Brain microvascular endothelial cell (primary cell): ENCODE results near the gene ABCC5.
"Not testable (repeated sequence)": the region's sequence is repeated elsewhere in the genome, so short reads cannot be mapped to it uniquely, and the experiment has no call there.

Experiments
- DNase-seq: peaks from one replicate; pipeline ENCODE4 v3.0.0-alpha.2; 2020
- H3K27ac ChIP-seq: fragments of 250-450 bp; sonication (Bioruptor Pico); 2 replicates; pipeline ENCODE4 v1.5.1; 2020; ENCODE audit warnings: mild to moderate bottlenecking, moderate library complexity
- H3K27me3 ChIP-seq: fragments of 250-450 bp; sonication (Bioruptor Pico); replicated peaks from 2 replicates; pipeline ENCODE4 v1.5.1; 2020; ENCODE audit warnings: mild to moderate bottlenecking
- H3K36me3 ChIP-seq: fragments of 250-450 bp; sonication (Bioruptor Pico); replicated peaks from 2 replicates; pipeline ENCODE4 v1.5.1; 2020; ENCODE audit warnings: mild to moderate bottlenecking
- H3K4me3 ChIP-seq: 2 replicates; pipeline ENCODE4 v1.5.1; 2011; ENCODE audit warnings: low read depth, mild to moderate bottlenecking, control low read depth, low read length, moderate library complexity
- CTCF ChIP-seq: IDR thresholded peaks from 2 replicates; pipeline ENCODE4 v1.5.1; 2011; ENCODE audit warnings: low read depth, mild to moderate bottlenecking, moderate library complexity, low read length, control low read depth, inconsistent platforms; ENCODE audit errors: missing control alignments
- in situ Hi-C: cut with HindIII; loops from 2 replicates; pipeline ENCODE4 v1.10.0; 2017; ENCODE audit warnings: low sequenced_read_pairs, low pct_ligation_motif_present

Gene ABCC5

DNA sequence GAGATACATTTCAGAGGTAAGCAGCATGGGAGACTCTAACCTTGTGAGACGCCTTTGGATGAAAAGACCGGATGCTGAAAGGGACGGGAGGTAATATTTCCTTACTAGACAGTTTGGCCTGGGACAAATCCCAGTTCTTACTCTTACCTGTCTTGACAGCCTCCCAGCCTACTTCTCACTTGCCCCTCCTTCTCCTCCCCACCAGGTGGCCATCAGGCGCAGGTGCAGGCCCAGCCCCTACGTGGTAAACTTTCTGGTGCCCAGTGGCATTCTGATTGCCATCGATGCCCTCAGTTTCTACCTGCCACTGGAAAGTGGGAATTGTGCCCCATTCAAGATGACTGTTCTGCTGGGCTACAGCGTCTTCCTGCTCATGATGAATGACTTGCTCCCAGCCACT is 20.1 kb upstream of the ABCC5 start:
- in situ Hi-C loops, result no loop called here
- DNase-seq, result no peak

DNA sequence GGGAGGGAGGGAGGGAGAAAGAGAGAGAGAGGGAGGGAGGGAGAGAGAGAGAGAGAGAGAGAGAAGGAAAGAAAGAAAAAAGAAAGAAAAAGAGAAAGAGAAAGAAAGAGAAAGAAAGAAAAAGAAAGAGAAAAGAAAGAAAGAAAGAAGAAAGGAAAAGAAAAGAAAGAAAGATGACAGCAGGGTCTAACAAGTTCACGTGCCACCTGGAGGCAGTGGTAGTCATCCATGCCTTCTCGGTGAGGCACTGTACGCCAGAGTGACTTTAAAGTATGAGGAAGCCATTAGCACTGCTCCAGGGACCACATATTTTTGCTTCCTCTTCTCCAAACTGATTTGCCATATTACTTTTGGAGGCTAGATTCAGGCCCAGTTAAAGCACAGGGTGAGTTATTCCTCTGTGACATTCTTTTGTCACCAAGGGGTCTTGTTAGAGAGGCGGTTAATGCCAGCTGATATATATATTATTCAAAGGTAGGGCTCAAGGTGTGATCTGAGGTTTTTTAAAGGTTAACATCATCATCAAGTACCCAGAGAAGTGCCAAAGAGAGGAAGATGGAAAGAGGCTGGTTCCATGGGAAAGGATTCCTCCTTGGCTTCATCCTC is 13.6 kb upstream of the ABCC5 start, which contains the start of gene HTR3D:
Gene HTR3D (plus strand): TSS at position 556 of the 606 bp plus-strand sequence. CDS start 0 bp downstream, at position 556.
- in situ Hi-C loops, result no loop called here
- Histone ChIP-seq H3K36me3 (no peaks in the 10 kb centered on the region), H3K4me3 (no peak within 1 kb of the TSS), H3K27me3 (no peaks in the 10 kb centered on the region), H3K27ac (no peak within 1 kb of the TSS)
- TF ChIP-seq CTCF, result no peak
- no peak for DNase-seq

More for the DNA sequence above, 20.1 kb upstream of the ABCC5 start:
- TF ChIP-seq CTCF, result no peak
- no peak overlapping the region for H3K27ac ChIP-seq
- no peak overlapping the region for H3K4me3 ChIP-seq
- no peaks in the 10 kb centered on the region for H3K27me3 ChIP-seq
- no peaks in the 10 kb centered on the region for H3K36me3 ChIP-seq

GRCh38 chr3:184030536-184030935 is 12.9 kb upstream of the ABCC5 start:
- Histone ChIP-seq H3K36me3 (no peaks in the 10 kb centered on the region), H3K27me3 (no peaks in the 10 kb centered on the region), H3K27ac (no peak overlapping the region), H3K4me3 (no peak overlapping the region)
- in situ Hi-C loops, result no loop called here
- TF ChIP-seq CTCF, result no peak
- no peak for DNase-seq

DNA sequence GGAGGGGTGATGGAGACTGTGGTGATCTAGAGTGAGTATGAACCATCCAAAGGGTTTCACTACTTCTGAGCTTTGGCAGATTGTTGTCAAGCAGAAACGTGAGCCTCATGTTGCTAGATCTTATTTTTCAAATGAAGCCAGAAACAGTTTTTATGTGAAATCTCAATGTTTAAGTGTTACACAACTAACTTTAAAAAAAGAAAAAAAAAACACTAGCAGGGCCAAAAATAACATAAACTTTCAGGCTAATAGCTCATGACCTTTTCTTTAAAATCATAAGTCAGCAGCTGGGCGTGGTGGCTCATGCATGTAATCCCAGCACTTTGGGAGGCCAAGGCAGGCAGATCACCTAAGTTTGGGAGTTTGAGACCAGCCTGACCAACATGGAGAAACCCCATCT is 11.8 kb upstream of the ABCC5 start:
- in situ Hi-C loops, result no loop called here
- TF ChIP-seq CTCF, result no peak

GRCh38 chr3:184028275-184028890 is 10.7 kb upstream of the ABCC5 start:
- H3K27me3 ChIP-seq, DNase-seq, H3K27ac ChIP-seq, H3K36me3 ChIP-seq, in situ Hi-C loops, H3K4me3 ChIP-seq: not testable (repeated sequence)

More for the DNA sequence above, 11.8 kb upstream of the ABCC5 start:
- Histone ChIP-seq H3K4me3 (no peak overlapping the region), H3K36me3 (no peaks in the 10 kb centered on the region), H3K27ac (no peak overlapping the region), H3K27me3 (no peaks in the 10 kb centered on the region)
- no peak for DNase-seq

GRCh38 chr3:184025256-184025655 is 7.6 kb upstream of the ABCC5 start:
- DNase-seq, H3K27me3 ChIP-seq, H3K4me3 ChIP-seq, H3K27ac ChIP-seq, in situ Hi-C loops, H3K36me3 ChIP-seq: not testable (repeated sequence)

GRCh38 chr3:184022323-184022722 is 4.6 kb upstream of the ABCC5 start:
- DNase-seq, result no peak
- no peak overlapping the region for H3K4me3 ChIP-seq
- no peak overlapping the region for H3K27ac ChIP-seq
- TF ChIP-seq CTCF, result no peak
- H3K27me3 ChIP-seq, result no peaks in the 10 kb centered on the region
- in situ Hi-C loops, result no loop called here
- no peaks in the 10 kb centered on the region for H3K36me3 ChIP-seq
